ENCODE results near the gene AHDC1. TPM values are rescaled to one million over a fixed set of nuclear protein-coding genes. Genes with fewer than 3 reads are reported as not detected.

The AHDC1 gene
- total and polyA plus RNA-seq, 12 donors = 17.0 to 53.1 (median 40.7) TPM

DNA sequence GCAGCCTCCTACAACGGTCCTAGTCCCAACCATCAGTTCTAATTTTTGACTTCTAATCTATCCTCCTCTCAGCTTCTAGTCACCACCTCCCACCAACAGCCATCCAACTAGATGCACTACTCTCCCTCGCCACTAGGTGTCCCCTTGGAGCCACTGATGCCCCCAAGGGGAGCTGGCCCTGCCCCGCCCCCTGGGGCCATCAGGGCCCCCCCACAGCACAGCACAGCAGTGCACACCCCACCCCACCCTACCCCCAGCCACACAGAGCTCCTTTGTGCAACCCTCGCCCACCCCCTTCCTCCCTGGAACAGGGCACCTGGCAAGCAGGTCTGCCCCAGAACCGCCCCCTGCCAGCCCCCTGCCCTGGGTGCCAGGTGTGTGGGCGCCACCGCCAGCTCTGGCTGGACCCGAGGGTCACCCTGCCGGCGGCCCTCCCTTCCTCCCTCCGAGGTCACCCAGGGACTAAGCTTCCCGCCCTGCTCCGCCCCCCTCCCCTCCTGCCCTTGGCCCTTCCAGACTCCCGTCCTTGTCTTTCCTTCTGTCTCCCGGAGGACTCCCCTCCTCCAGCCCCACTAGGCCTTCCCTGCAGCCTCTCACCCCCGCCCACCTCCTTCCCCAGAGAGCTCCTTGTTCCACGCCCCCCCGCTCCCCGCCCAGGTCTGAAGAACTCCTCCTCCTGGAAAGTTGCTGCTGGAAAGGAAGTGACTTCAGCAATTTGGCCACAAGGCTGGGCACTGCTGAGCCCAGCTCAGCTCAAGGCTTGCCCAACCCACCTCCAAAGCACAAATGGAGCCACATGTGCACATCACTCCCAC lies 47.0 kb downstream of the AHDC1 start:
- H3K9me3 ChIP-seq = no peaks in the 10 kb centered on the region
- H3K4me3 ChIP-seq = peak overlapping the region in 8 of 10 donors; percentile 10 to 32 (median 22)
- ATAC-seq = peak; percentile 65 to 78 (median 72)
- peaks cover 43 to 84% (median 69%) of the 10 kb centered on the region in 9 donors for H3K4me1 ChIP-seq
- intact Hi-C loops (cut with DNase I) = loop anchor here in 7 of 10 donors (1.0 to 5.0 kb wide), 7 partner anchors 45 to 126 kb away; partner anchors contain the start of genes AHDC1 (in 1 of the 7) and WASF2 (in 1 of the 7)
- WGBS, 2 donors = 7 to 9% methylated on average over 17 to 19 of the region's 19 CpGs
- H3K36me3 ChIP-seq = peaks cover 0 to 41% (median 27%) of the 10 kb centered on the region in 9 donors
- TF ChIP-seq, protein P1, sequence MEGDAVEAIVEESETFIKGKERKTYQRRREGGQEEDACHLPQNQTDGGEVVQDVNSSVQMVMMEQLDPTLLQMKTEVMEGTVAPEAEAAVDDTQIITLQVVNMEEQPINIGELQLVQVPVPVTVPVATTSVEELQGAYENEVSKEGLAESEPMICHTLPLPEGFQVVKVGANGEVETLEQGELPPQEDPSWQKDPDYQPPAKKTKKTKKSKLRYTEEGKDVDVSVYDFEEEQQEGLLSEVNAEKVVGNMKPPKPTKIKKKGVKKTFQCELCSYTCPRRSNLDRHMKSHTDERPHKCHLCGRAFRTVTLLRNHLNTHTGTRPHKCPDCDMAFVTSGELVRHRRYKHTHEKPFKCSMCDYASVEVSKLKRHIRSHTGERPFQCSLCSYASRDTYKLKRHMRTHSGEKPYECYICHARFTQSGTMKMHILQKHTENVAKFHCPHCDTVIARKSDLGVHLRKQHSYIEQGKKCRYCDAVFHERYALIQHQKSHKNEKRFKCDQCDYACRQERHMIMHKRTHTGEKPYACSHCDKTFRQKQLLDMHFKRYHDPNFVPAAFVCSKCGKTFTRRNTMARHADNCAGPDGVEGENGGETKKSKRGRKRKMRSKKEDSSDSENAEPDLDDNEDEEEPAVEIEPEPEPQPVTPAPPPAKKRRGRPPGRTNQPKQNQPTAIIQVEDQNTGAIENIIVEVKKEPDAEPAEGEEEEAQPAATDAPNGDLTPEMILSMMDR (IDR thresholded peaks at IDR 0.05) = peak; percentile 92 to 98 (median 96)
- DNase-seq = peak; percentile 93 to 96
- H3K27me3 ChIP-seq = no peaks in the 10 kb centered on the region
- peak overlapping the region; percentile 74 to 96 (median 86) for H3K27ac ChIP-seq

DNA sequence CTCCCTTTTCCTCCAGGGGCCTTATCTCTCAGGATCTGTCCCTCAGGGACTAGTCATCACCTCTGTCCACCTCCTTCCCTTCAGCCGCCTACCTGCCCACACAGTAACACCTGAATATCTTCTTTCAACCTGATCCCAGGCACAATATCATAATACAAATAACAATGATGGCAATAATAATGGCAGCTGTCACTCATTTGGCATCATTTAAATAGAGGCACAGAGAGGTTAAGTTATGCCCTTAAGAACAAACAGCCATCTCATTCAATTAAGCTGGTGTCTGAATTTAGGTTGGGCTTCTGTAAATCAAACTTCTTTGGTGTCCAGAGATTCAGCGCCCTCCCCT lies 47.5 kb downstream of the AHDC1 start:
- Histone ChIP-seq H3K4me3 (peak overlapping the region in 3 of 10 donors; percentile 10 to 21 (median 15)), H3K27me3 (no peaks in the 10 kb centered on the region), H3K9me3 (no peaks in the 10 kb centered on the region), H3K27ac (peak overlapping the region; percentile 74 to 96 (median 86)), H3K4me1 (peaks cover 40 to 78% (median 63%) of the 10 kb centered on the region in 9 donors), H3K36me3 (peaks cover 0 to 47% (median 33%) of the 10 kb centered on the region in 9 donors)
- TF ChIP-seq, protein P1 (IDR thresholded peaks at IDR 0.05) = no peak
- 39 to 45% methylated on average over 2 of the region's 2 CpGs for WGBS, 2 donors
- DNase-seq (no peak), ATAC-seq (no peak)
- intact Hi-C loops (cut with DNase I) = loop anchor here in 7 of 10 donors (1.0 to 5.0 kb wide), 6 partner anchors 46 to 126 kb away; partner anchors contain the start of gene AHDC1 (in 1 of the 7)

DNA sequence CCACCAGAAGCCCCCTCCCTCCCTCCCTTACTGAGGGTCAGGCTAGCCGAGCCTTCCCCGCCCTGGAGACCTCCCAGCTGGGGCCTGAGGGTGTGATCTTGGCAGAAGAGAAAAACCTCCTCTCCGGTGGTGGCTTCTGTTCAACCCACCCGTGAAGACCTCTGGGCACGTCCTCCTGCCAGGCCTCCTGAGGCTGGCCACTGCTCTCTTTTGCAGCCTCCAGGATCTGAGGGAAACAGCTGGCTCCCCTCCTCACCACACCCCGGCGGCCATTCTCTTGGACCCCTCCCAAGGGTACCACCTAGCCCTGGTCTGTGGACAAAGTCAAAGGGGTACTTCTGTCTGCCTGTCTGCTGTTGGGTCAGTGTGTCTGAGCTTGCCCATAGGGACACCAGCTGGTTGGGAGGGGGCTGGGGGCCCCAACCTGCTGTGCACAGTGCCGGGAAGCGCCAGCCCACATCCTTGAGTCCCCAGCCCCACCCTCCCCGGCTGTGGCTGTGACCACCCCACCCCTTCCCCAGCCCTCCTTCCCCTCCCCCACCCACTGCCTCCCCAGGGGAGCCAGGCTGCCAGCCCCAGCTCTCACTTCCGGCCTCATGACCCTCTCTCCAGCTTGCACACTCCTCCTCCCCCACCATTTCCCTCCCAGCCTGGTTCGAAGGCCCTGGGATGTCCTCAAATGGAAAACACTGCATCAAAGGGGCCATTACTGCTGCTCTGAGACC lies 48.1 kb downstream of the AHDC1 start:
- TF ChIP-seq, protein P1 (IDR thresholded peaks at IDR 0.05) = no peak
- peaks cover 0 to 53% (median 38%) of the 10 kb centered on the region in 9 donors for H3K36me3 ChIP-seq
- DNase-seq (peak; percentile 73 to 78), ATAC-seq (peak; percentile 16 to 60 (median 45))
- peaks cover 36 to 73% (median 58%) of the 10 kb centered on the region in 9 donors for H3K4me1 ChIP-seq
- H3K27ac ChIP-seq = peak overlapping the region; percentile 74 to 96 (median 86)
- H3K4me3 ChIP-seq = peak overlapping the region in 1 of 10 donors; percentile 15
- no peaks in the 10 kb centered on the region for H3K27me3 ChIP-seq
- H3K9me3 ChIP-seq = no peaks in the 10 kb centered on the region
- intact Hi-C loops (cut with DNase I) = loop anchor here in 7 of 10 donors (1.0 to 5.0 kb wide), 6 partner anchors 46 to 125 kb away; partner anchors contain the start of gene AHDC1 (in 1 of the 7)
- 19 to 22% methylated on average over 11 to 12 of the region's 12 CpGs for WGBS, 2 donors
